ENCODE data around the gene CDH5. TPM values are rescaled to one million over a fixed set of nuclear protein-coding genes. Genes with fewer than 3 reads are reported as not detected.
A peak's percentile ranks its signal among the peaks of the same experiment; 100 is the strongest.

The CDH5 gene
- total RNA-seq, 1 donor from 2014 or later: not detected

GRCh38 chr16:66418165-66418962 lies 51.9 kb downstream of the CDH5 start:
- Histone ChIP-seq H4K20me1 (ENCODE audit: low read depth) (no peaks in the 10 kb centered on the region), H3F3A (ENCODE audit: low read depth) (peaks cover 10% of the 10 kb centered on the region), H3K27me3 (peaks cover 29% of the 10 kb centered on the region), H3K4me3 (no peak overlapping the region), H3K4me1 (peaks cover 7% of the 10 kb centered on the region), H3K9ac (no peak overlapping the region), H3K79me2 (ENCODE audit: low read depth) (no peaks in the 10 kb centered on the region), H3K4me2 (no peak overlapping the region), H3K27ac (no peak overlapping the region), H3K9me3 (ENCODE audit: low read depth) (no peaks in the 10 kb centered on the region), H2AFZ (replicated peaks) (no peak overlapping the region), H3K36me3 (no peaks in the 10 kb centered on the region)
- Mint-ChIP-seq H3K36me3 (peaks cover 2% of the 10 kb centered on the region), H3K9me3 (peaks cover 10% of the 10 kb centered on the region), H3K27me3 (ENCODE audit: insufficient read depth, low read depth) (peaks cover 14% of the 10 kb centered on the region), H3K27ac (no peak overlapping the region), H3K4me1 (peaks cover 2% of the 10 kb centered on the region), H3K4me3 (no peak overlapping the region)
- DNase-seq (ENCODE audit: low spot score): no peak
- TF ChIP-seq CTCF (IDR thresholded peaks at IDR 0.05) (no peak), EZH2 (IDR thresholded peaks at IDR 0.05) (no peak), EZH2phosphoT487 (IDR thresholded peaks at IDR 0.05) (no peak)

GRCh38 chr16:66419527-66419926 lies 53.0 kb downstream of the CDH5 start:
- Mint-ChIP-seq H3K4me3 (no peak overlapping the region), H3K27ac (peak overlapping the region; percentile 11), H3K4me1 (peaks cover 2% of the 10 kb centered on the region), H3K27me3 (ENCODE audit: insufficient read depth, low read depth) (peaks cover 18% of the 10 kb centered on the region), H3K36me3 (peaks cover 2% of the 10 kb centered on the region), H3K9me3 (peaks cover 6% of the 10 kb centered on the region)
- Histone ChIP-seq H3K27ac (no peak overlapping the region), H3K79me2 (ENCODE audit: low read depth) (no peaks in the 10 kb centered on the region), H2AFZ (replicated peaks) (no peak overlapping the region), H3K9ac (no peak overlapping the region), H3K9me3 (ENCODE audit: low read depth) (no peaks in the 10 kb centered on the region), H3K27me3 (peaks cover 41% of the 10 kb centered on the region), H3F3A (ENCODE audit: low read depth) (peaks cover 10% of the 10 kb centered on the region), H4K20me1 (ENCODE audit: low read depth) (no peaks in the 10 kb centered on the region), H3K36me3 (no peaks in the 10 kb centered on the region), H3K4me3 (no peak overlapping the region), H3K4me2 (no peak overlapping the region), H3K4me1 (peaks cover 7% of the 10 kb centered on the region)
- no peak for TF ChIP-seq EZH2 (IDR thresholded peaks at IDR 0.05)
- peak; percentile 25 for TF ChIP-seq CTCF (IDR thresholded peaks at IDR 0.05)
- TF ChIP-seq EZH2phosphoT487 (IDR thresholded peaks at IDR 0.05): no peak
- DNase-seq (ENCODE audit: low spot score): peak; percentile 20

- Histone ChIP-seq H3K27ac (no peak overlapping the region), H3K36me3 (no peaks in the 10 kb centered on the region), H3K4me3 (no peak overlapping the region), H3K27me3 (peaks cover 49% of the 10 kb centered on the region), H3F3A (ENCODE audit: low read depth) (peaks cover 8% of the 10 kb centered on the region), H3K4me2 (no peak overlapping the region), H3K79me2 (ENCODE audit: low read depth) (no peaks in the 10 kb centered on the region), H3K9ac (no peak overlapping the region), H3K4me1 (peaks cover 7% of the 10 kb centered on the region), H2AFZ (replicated peaks) (no peak overlapping the region), H4K20me1 (ENCODE audit: low read depth) (no peaks in the 10 kb centered on the region), H3K9me3 (ENCODE audit: low read depth) (no peaks in the 10 kb centered on the region)
- no peak overlapping the region for H3K27ac Mint-ChIP-seq
- peaks cover 5% of the 10 kb centered on the region for H3K4me1 Mint-ChIP-seq
- H3K9me3 Mint-ChIP-seq: peaks cover 4% of the 10 kb centered on the region
- no peak for DNase-seq (ENCODE audit: low spot score)
- H3K36me3 Mint-ChIP-seq: peaks cover 2% of the 10 kb centered on the region
- no peak overlapping the region for H3K4me3 Mint-ChIP-seq
- TF ChIP-seq CTCF (IDR thresholded peaks at IDR 0.05) (no peak), EZH2phosphoT487 (IDR thresholded peaks at IDR 0.05) (no peak), EZH2 (IDR thresholded peaks at IDR 0.05) (no peak)
- H3K27me3 Mint-ChIP-seq (ENCODE audit: insufficient read depth, low read depth): peaks cover 18% of the 10 kb centered on the region
Measured at GRCh38 chr16:66420396-66420795, 53.9 kb downstream of the CDH5 start.

All from neural progenitor cell (in vitro differentiated cells).